ENCODE measurements around the gene GCNT3. TPM values are rescaled to one million over a fixed set of nuclear protein-coding genes. Genes with fewer than 3 reads are reported as not detected.

Gene GCNT3
- total RNA-seq, 1 experiment from 2014 or later = 0.20 TPM

DNA sequence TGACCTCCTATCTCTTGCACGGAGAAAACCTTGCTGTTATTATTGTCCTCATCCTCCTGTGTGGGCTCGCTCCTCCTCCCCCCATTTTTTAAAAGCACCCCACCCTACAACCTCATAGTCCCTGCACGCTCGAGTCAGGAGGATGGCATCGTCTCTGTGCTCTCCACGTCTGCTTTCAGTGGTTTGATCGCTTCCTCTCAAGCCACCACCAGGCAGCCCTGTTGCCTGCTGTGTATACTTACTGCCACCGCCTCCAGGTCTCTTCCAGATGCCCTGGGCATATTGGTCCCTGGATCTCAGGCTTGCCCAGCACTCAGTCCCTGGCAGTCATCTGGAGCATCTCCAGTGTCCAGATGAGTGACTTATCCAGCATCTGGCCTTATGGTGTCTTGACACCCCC, 42.1 kb upstream of the GCNT3 start:
- DNase-seq (ENCODE audit: low spot score) (no peak), ATAC-seq (no peak; the same call in 1 of the 2 replicates)
- Mint-ChIP-seq H3K27ac (no peak overlapping the region), H3K27me3 (ENCODE audit: low read depth) (no peaks in the 10 kb centered on the region), H3K9me3 (no peaks in the 10 kb centered on the region), H3K36me3 (no peaks in the 10 kb centered on the region), H3K4me3 (no peak overlapping the region), H3K4me1 (peaks cover 7% of the 10 kb centered on the region)
- POLR2A ChIA-PET = no interaction called here
- CTCF ChIA-PET = interaction anchor here (1.1 to 1.7 kb wide), 3 partner anchors 37 to 63 kb away, joined by 3 to 5 read pairs (median 3); no protein-coding TSS in a partner anchor
- TF ChIP-seq NR2C2 (CRISPR knock-in tag; IDR thresholded peaks at IDR 0.05) (no peak), CREB1 (CRISPR knock-in tag; IDR thresholded peaks at IDR 0.05) (no peak), ETV6 (CRISPR knock-in tag; IDR thresholded peaks at IDR 0.05) (no peak), FOXK1 (CRISPR knock-in tag; IDR thresholded peaks at IDR 0.05) (no peak), ZNF232 (CRISPR knock-in tag; IDR thresholded peaks at IDR 0.05) (no peak), NFYB (CRISPR knock-in tag; conservative IDR thresholded peaks at IDR 0.05; ENCODE audit: low read depth) (no peak), NFE2L1 (CRISPR knock-in tag; IDR thresholded peaks at IDR 0.05) (no peak), FOXP1 (CRISPR knock-in tag; IDR thresholded peaks at IDR 0.05; ENCODE audit: borderline replicate concordance) (no peak), ATF2 (CRISPR knock-in tag; IDR thresholded peaks at IDR 0.05; ENCODE audit: borderline replicate concordance, low read depth) (no peak)
- TF ChIP-seq, protein P1, sequence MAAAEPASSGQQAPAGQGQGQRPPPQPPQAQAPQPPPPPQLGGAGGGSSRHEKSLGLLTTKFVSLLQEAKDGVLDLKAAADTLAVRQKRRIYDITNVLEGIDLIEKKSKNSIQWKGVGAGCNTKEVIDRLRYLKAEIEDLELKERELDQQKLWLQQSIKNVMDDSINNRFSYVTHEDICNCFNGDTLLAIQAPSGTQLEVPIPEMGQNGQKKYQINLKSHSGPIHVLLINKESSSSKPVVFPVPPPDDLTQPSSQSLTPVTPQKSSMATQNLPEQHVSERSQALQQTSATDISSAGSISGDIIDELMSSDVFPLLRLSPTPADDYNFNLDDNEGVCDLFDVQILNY (CRISPR knock-in tag; IDR thresholded peaks at IDR 0.05) = no peak
- TF ChIP-seq, protein P2, sequence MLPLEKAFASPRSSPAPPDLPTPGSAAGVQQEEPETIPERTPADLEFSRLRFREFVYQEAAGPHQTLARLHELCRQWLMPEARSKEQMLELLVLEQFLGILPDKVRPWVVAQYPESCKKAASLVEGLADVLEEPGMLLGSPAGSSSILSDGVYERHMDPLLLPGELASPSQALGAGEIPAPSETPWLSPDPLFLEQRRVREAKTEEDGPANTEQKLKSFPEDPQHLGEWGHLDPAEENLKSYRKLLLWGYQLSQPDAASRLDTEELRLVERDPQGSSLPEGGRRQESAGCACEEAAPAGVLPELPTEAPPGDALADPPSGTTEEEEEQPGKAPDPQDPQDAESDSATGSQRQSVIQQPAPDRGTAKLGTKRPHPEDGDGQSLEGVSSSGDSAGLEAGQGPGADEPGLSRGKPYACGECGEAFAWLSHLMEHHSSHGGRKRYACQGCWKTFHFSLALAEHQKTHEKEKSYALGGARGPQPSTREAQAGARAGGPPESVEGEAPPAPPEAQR (CRISPR knock-in tag; IDR thresholded peaks at IDR 0.05) = no peak

GRCh38 chr15:59570315-59570714, 41.3 kb upstream of the GCNT3 start:
- H3K27ac Mint-ChIP-seq = no peak overlapping the region
- no peaks in the 10 kb centered on the region for H3K9me3 Mint-ChIP-seq
- TF ChIP-seq MYBL2 (CRISPR knock-in tag; IDR thresholded peaks at IDR 0.05) (no peak), NFYB (CRISPR knock-in tag; conservative IDR thresholded peaks at IDR 0.05; ENCODE audit: low read depth) (no peak), GABPB1 (CRISPR knock-in tag; IDR thresholded peaks at IDR 0.05) (no peak), GRHL2 (CRISPR knock-in tag; IDR thresholded peaks at IDR 0.05; ENCODE audit: insufficient replicate concordance, severe bottlenecking) (no peak), ZNF396 (CRISPR knock-in tag; IDR thresholded peaks at IDR 0.05; ENCODE audit: borderline replicate concordance) (no peak), HMGA2 (CRISPR knock-in tag; IDR thresholded peaks at IDR 0.05) (no peak), USF2 (CRISPR knock-in tag; IDR thresholded peaks at IDR 0.05) (no peak), RELA (CRISPR knock-in tag; IDR thresholded peaks at IDR 0.05; ENCODE audit: borderline replicate concordance) (no peak), CBFB (CRISPR knock-in tag; IDR thresholded peaks at IDR 0.05; ENCODE audit: low read depth) (no peak), ATF1 (CRISPR knock-in tag; IDR thresholded peaks at IDR 0.05) (no peak), ATF2 (CRISPR knock-in tag; IDR thresholded peaks at IDR 0.05; ENCODE audit: borderline replicate concordance, low read depth) (no peak), ZNF423 (CRISPR knock-in tag; IDR thresholded peaks at IDR 0.05) (no peak)
- TF ChIP-seq, protein P3, sequence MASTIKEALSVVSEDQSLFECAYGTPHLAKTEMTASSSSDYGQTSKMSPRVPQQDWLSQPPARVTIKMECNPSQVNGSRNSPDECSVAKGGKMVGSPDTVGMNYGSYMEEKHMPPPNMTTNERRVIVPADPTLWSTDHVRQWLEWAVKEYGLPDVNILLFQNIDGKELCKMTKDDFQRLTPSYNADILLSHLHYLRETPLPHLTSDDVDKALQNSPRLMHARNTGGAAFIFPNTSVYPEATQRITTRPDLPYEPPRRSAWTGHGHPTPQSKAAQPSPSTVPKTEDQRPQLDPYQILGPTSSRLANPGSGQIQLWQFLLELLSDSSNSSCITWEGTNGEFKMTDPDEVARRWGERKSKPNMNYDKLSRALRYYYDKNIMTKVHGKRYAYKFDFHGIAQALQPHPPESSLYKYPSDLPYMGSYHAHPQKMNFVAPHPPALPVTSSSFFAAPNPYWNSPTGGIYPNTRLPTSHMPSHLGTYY (CRISPR knock-in tag; IDR thresholded peaks at IDR 0.05) = no peak
- TF ChIP-seq, protein P4, sequence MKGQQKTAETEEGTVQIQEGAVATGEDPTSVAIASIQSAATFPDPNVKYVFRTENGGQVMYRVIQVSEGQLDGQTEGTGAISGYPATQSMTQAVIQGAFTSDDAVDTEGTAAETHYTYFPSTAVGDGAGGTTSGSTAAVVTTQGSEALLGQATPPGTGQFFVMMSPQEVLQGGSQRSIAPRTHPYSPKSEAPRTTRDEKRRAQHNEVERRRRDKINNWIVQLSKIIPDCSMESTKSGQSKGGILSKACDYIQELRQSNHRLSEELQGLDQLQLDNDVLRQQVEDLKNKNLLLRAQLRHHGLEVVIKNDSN (CRISPR knock-in tag; IDR thresholded peaks at IDR 0.05) = no peak
- TF ChIP-seq, protein P5, sequence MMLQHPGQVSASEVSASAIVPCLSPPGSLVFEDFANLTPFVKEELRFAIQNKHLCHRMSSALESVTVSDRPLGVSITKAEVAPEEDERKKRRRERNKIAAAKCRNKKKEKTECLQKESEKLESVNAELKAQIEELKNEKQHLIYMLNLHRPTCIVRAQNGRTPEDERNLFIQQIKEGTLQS (CRISPR knock-in tag; conservative IDR thresholded peaks at IDR 0.05) = no peak
- peaks cover 7% of the 10 kb centered on the region for H3K4me1 Mint-ChIP-seq
- ATAC-seq (no peak), DNase-seq (ENCODE audit: low spot score) (no peak)
- ChIA-PET CTCF (interaction anchor here (0.6 to 1.7 kb wide), 3 partner anchors 38 to 62 kb away, joined by 3 to 5 read pairs (median 3); no protein-coding TSS in a partner anchor), POLR2A (no interaction called here)
- H3K4me3 Mint-ChIP-seq = no peak overlapping the region
- H3K27me3 Mint-ChIP-seq (ENCODE audit: low read depth) = no peaks in the 10 kb centered on the region
- H3K36me3 Mint-ChIP-seq = no peaks in the 10 kb centered on the region
